Measurements from ENCODE around the gene OR10P1.

OR10P1 gene

GRCh38 chr12:55684761-55685370, 48.2 kb downstream of the OR10P1 start:
- TF ChIP-seq CTCF (IDR thresholded peaks at IDR 0.05; ENCODE audit: low read depth, low read length): no peak
- H3K4me3 ChIP-seq (ENCODE audit: low read depth, low read length): no peak overlapping the region

GRCh38 chr12:55685671-55686070, 49.0 kb downstream of the OR10P1 start:
- TF ChIP-seq CTCF (IDR thresholded peaks at IDR 0.05; ENCODE audit: low read depth, low read length): no peak
- H3K4me3 ChIP-seq (ENCODE audit: low read depth, low read length): no peak overlapping the region

GRCh38 chr12:55686366-55687010, 49.8 kb downstream of the OR10P1 start:
- no peak for TF ChIP-seq CTCF (IDR thresholded peaks at IDR 0.05; ENCODE audit: low read depth, low read length)
- no peak overlapping the region for H3K4me3 ChIP-seq (ENCODE audit: low read depth, low read length)

All from WI38 (cell line).